ENCODE data around the gene CHRM3. TPM values are rescaled to one million over a fixed set of nuclear protein-coding genes. Genes with fewer than 3 reads are reported as not detected.

The CHRM3 gene
- total RNA-seq, 1 experiment from 2014 or later: 1.2 TPM

DNA sequence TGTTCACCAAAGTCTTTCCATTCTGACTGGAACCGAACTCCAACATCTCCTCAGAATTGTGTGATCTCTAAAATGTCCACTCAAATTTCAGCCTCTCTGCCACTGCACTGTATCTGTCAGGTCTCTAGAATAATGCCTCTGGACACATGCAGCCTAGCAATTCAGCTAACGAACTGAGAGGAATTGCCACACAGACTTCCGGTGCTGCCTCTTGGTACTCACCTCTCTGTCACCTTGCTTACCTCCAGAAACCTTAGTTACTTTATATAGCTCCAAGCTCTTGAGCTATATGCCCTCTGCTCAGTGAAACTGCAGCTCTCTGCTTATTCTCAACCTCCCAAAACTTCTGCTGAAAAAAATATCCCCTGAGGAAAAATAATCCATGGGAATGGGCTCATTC is 2.7 kb upstream of the CHRM3 start:
- H3F3A ChIP-seq (ENCODE audit: low read length, unreplicated experiment): no peaks in the 10 kb centered on the region
- no peak overlapping the region for H3K9ac ChIP-seq (ENCODE audit: low read length)
- peaks cover 15% of the 10 kb centered on the region; the same call in 1 of the 2 replicates for H3K4me1 ChIP-seq (ENCODE audit: insufficient read depth, low read length)
- H3K27me3 ChIP-seq (ENCODE audit: low read length): peaks cover 27% of the 10 kb centered on the region
- DNase-seq (no peak), ATAC-seq (no peak)
- H4K20me1 ChIP-seq (ENCODE audit: low read length): no peaks in the 10 kb centered on the region
- intact Hi-C loops (cut with micrococcal nuclease): loop anchor here (10.0 kb wide), 2 partner anchors 219 to 729 kb away; no protein-coding TSS in a partner anchor
- ChIA-PET CTCF (no interaction called here), POLR2A (ENCODE audit: unreplicated experiment) (no interaction called here)
- BruUV-seq (replicated peaks): no TSS peak
- H3K79me2 ChIP-seq (ENCODE audit: low read length): no peaks in the 10 kb centered on the region
- no peak overlapping the region for H3K27ac ChIP-seq (ENCODE audit: low read length)
- no peak overlapping the region for H2AFZ ChIP-seq (ENCODE audit: low read length)
- no peaks in the 10 kb centered on the region for H3K36me3 ChIP-seq (ENCODE audit: low read depth, low read length)
- TF ChIP-seq EZH2 (IDR thresholded peaks at IDR 0.05; ENCODE audit: low read length, unreplicated experiment) (no peak), EZH2phosphoT487 (IDR thresholded peaks at IDR 0.05; ENCODE audit: borderline replicate concordance, low read length) (no peak)
- TF ChIP-seq, protein P1, sequence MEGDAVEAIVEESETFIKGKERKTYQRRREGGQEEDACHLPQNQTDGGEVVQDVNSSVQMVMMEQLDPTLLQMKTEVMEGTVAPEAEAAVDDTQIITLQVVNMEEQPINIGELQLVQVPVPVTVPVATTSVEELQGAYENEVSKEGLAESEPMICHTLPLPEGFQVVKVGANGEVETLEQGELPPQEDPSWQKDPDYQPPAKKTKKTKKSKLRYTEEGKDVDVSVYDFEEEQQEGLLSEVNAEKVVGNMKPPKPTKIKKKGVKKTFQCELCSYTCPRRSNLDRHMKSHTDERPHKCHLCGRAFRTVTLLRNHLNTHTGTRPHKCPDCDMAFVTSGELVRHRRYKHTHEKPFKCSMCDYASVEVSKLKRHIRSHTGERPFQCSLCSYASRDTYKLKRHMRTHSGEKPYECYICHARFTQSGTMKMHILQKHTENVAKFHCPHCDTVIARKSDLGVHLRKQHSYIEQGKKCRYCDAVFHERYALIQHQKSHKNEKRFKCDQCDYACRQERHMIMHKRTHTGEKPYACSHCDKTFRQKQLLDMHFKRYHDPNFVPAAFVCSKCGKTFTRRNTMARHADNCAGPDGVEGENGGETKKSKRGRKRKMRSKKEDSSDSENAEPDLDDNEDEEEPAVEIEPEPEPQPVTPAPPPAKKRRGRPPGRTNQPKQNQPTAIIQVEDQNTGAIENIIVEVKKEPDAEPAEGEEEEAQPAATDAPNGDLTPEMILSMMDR (conservative IDR thresholded peaks at IDR 0.05; ENCODE audit: low read depth, low read length): no peak
- H3K9me3 ChIP-seq (ENCODE audit: low read length): no peaks in the 10 kb centered on the region
- H3K9me2 ChIP-seq (replicated peaks; ENCODE audit: low read length): no peaks in the 10 kb centered on the region
- H3K4me3 ChIP-seq (ENCODE audit: low read length): no peak overlapping the region
- H3K4me2 ChIP-seq (ENCODE audit: low read length): no peak overlapping the region

DNA sequence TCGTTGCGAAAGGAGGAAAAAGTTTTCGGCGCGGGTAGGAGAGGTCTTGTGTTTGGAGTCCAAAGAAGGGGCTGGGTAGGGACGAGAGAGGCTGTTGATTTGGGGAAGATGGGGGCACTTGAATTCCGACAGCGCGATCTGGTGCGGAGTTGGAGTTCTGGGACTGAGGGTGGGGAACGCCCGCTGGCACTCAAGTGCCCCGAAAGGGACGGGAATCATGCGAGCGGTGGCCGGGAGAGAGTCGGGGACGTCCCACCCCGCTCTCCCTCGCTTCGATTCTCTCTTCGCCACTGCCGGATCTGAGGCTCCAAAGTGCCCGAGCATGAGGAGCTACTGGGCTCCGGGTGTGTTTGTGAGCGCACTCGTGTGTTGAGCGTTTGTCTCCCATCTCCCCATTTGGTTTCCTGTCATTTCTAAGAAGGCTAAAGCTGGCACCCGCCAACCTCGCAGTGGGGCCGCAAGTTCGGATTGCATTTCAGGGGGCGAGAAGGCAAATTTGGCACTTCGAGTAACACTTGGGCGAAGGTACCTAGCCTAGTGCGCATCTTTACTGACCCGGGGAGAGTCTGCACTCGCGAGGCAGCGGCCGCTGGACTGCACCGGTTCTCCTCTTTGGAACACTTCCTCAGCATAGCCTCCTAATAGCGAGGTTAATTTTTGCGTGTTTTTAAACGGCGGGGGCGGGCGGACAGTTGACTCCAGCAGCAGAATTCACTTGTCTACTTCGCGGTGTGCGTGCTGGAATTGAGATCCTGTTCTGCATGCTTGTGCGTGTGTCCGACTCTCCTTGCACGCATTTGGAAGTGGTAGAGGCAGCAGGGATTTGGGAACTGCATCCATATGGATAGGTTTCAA is 1.2 kb downstream of the CHRM3 start:
- Histone ChIP-seq H3F3A (ENCODE audit: low read length, unreplicated experiment) (peaks cover 5% of the 10 kb centered on the region), H3K9me3 (ENCODE audit: low read length) (no peaks in the 10 kb centered on the region), H3K36me3 (ENCODE audit: low read depth, low read length) (no peaks in the 10 kb centered on the region), H3K9me2 (replicated peaks; ENCODE audit: low read length) (no peaks in the 10 kb centered on the region), H2AFZ (ENCODE audit: low read length) (peak overlapping the region; percentile 88), H4K20me1 (ENCODE audit: low read length) (no peaks in the 10 kb centered on the region), H3K27me3 (ENCODE audit: low read length) (peaks cover 30% of the 10 kb centered on the region), H3K4me1 (ENCODE audit: insufficient read depth, low read length) (peaks cover 15% of the 10 kb centered on the region; the same call in 1 of the 2 replicates), H3K4me2 (ENCODE audit: low read length) (peak overlapping the region; percentile 91), H3K79me2 (ENCODE audit: low read length) (no peaks in the 10 kb centered on the region), H3K27ac (ENCODE audit: low read length) (no peak overlapping the region), H3K4me3 (ENCODE audit: low read length) (peak overlapping the region; percentile 76), H3K9ac (ENCODE audit: low read length) (peak overlapping the region; percentile 47)
- BruUV-seq (replicated peaks): TSS peak; percentile 57
- TF ChIP-seq EZH2 (IDR thresholded peaks at IDR 0.05; ENCODE audit: low read length, unreplicated experiment) (peak; percentile 43), EZH2phosphoT487 (IDR thresholded peaks at IDR 0.05; ENCODE audit: borderline replicate concordance, low read length) (peak; percentile 59)
- TF ChIP-seq, protein P1 (conservative IDR thresholded peaks at IDR 0.05; ENCODE audit: low read depth, low read length): 0 out of 2 replicates have a peak, but pooled peaks have one; percentile 13
- CTCF ChIA-PET: no interaction called here
- intact Hi-C loops (cut with micrococcal nuclease): loop anchor here (2.0 to 10.0 kb wide), 8 partner anchors 73 to 1135 kb away; no protein-coding TSS in a partner anchor
- POLR2A ChIA-PET (ENCODE audit: unreplicated experiment): no interaction called here
- peak; percentile 7 for ATAC-seq
- peak; percentile 33 for DNase-seq

DNA sequence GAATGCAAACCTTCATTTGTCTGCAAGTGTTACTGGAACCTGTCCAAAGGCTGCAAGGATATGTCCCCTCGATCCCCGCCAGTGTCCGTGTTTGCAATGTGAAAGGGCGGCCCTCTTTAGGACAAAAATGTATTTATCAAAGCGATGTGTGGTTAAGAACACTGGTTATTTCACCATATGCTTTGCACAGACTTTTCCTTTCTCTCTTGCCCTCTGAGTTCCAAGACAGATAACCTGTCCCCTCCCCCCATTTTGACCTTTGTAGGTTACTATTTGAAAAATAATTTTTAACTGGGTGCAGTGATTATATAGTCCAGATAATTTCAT is 1.8 kb downstream of the CHRM3 start:
- Histone ChIP-seq H3K9ac (ENCODE audit: low read length) (peak overlapping the region; percentile 47; the same call in 1 of the 2 replicates), H3K27me3 (ENCODE audit: low read length) (peaks cover 30% of the 10 kb centered on the region), H3K4me3 (ENCODE audit: low read length) (peak overlapping the region; percentile 76), H3K79me2 (ENCODE audit: low read length) (no peaks in the 10 kb centered on the region), H3K9me3 (ENCODE audit: low read length) (no peaks in the 10 kb centered on the region), H3K27ac (ENCODE audit: low read length) (no peak overlapping the region), H4K20me1 (ENCODE audit: low read length) (no peaks in the 10 kb centered on the region), H2AFZ (ENCODE audit: low read length) (peak overlapping the region; percentile 88), H3K9me2 (replicated peaks; ENCODE audit: low read length) (no peaks in the 10 kb centered on the region), H3F3A (ENCODE audit: low read length, unreplicated experiment) (peaks cover 5% of the 10 kb centered on the region), H3K4me2 (ENCODE audit: low read length) (peak overlapping the region; percentile 91), H3K4me1 (ENCODE audit: insufficient read depth, low read length) (peaks cover 15% of the 10 kb centered on the region; the same call in 1 of the 2 replicates), H3K36me3 (ENCODE audit: low read depth, low read length) (no peaks in the 10 kb centered on the region)
- no peak for TF ChIP-seq EZH2 (IDR thresholded peaks at IDR 0.05; ENCODE audit: low read length, unreplicated experiment)
- ChIA-PET POLR2A (ENCODE audit: unreplicated experiment) (no interaction called here), CTCF (no interaction called here)
- no peak for ATAC-seq
- peak; percentile 30 for DNase-seq
- intact Hi-C loops (cut with micrococcal nuclease): loop anchor here (2.0 to 10.0 kb wide), 6 partner anchors 223 to 1136 kb away; no protein-coding TSS in a partner anchor
- BruUV-seq (replicated peaks): no TSS peak

Measured in PC-3 (cell line).